ENCODE results near the gene MYF5.
A peak's percentile ranks its signal among the peaks of the same experiment; 100 is the strongest.

- no peak for TF ChIP-seq CTCF (IDR thresholded peaks at IDR 0.05 in 4 of 5, conservative IDR thresholded peaks at IDR 0.05 in 1 of 5)
- peak in 1 of 2 donors; percentile 25 for TF ChIP-seq POLR2A (IDR thresholded peaks at IDR 0.05)
Observed at GRCh38 chr12:80714055-80714454, 2.7 kb upstream of the MYF5 start.
